Erythroblast (primary cell): ENCODE data around the gene OR1J4.

Experiments
- GATA1 ChIP-seq: IDR thresholded peaks from 2 replicates; pipeline ENCODE4 v1.6.1; 2011; ENCODE audit warnings: low read depth, mild to moderate bottlenecking, control low read depth, low read length, moderate library complexity
- POLR2A ChIP-seq: IDR thresholded peaks from 2 replicates; pipeline ENCODE4 v1.6.1; 2011; ENCODE audit warnings: mild to moderate bottlenecking, low read length

- TF ChIP-seq POLR2A: no peak
- no peak for TF ChIP-seq GATA1
Observed at GRCh38 chr9:122536134-122536533, 17.2 kb downstream of the OR1J4 start.
